HG03060 (cell line): ENCODE results near the gene SPACA4.

ENCODE experiments used
- ATAC-seq: cut with Tn5 transposase; IDR thresholded peaks from one replicate; pipeline ENCODE4 v1.9.1; 2021; ENCODE audit warnings: low read depth, moderate number of reproducible peaks; ENCODE audit not compliant: unreplicated experiment

SPACA4 gene

GRCh38 chr19:48646722-48647216 is 40.2 kb downstream of the SPACA4 start:
- no peak for ATAC-seq

DNA sequence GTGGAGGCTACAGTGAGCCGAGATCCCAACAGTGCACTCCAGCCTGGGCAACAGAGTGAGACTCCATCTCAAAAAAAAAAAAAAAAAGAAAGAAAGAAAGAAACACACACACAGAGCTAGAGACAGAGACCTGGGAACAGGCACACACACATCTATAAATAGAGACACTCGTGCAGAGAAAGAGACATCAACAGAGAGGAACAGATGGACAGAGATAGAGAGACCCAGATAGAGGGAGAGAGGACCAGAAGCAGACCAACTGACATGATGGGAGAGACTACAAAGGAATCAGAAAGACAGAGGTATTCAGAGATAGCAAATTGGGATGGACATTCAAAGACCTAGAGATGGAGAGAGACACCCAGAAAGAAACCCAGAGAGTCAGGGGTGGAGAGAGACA is 41.6 kb downstream of the SPACA4 start:
- no peak for ATAC-seq

DNA sequence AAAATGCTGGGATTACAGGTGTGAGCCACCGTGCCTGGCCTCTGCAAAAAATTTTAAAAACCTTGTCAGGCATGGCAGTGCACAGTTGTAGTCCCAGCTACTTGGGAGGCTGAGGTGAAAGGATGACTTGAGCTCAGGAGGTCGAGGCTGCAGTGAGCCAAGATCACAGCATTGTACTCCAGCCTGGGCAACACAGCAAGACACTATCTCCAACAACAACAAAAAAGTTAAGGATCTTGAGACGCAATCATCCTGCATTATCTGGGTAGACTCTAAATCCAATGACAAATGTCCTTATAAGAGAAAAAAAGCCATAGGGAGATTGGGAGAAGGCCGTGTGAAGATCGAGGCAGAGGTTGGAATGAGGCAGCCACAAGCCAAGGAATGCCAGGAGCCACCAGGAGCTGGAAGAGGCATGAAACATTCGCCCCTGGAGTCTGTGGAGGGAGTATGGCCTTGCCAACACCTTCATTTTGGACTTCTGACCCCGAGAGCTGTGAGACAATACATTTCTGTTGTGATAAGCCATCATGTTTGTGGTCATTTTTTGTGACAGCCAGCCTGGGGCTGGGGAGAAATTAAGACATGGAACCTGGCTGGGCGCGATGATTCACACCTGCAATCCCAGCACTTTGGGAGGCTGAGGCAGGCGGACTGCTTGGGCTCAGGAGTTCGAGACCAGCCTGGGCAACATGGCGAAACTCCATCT is 44.6 kb downstream of the SPACA4 start:
- ATAC-seq = no peak

DNA sequence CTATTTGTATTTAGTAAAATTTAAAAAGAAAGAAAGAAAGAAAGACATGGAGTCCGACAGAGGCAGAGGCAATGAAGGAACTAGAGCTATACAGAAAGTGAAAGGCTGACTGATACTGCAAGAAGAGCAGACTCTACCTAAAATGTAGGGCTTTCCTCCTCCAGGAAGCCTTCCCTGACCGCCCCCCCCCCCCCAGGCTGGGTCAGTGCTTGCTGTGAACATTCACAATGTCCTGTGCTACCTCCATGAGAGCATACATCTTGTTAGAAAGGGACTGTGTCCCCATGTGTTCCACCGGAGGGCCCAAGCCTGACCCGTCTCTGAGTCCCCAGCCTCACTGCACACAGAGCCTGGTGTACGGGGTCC is 45.1 kb downstream of the SPACA4 start:
- no peak for ATAC-seq

GRCh38 chr19:48654299-48655059 is 47.9 kb downstream of the SPACA4 start:
- no peak for ATAC-seq

- no peak for ATAC-seq
Observed at GRCh38 chr19:48656840-48657474, 50.4 kb downstream of the SPACA4 start.
